IPS DF 19.7 (cell line): Measurements from ENCODE around the gene DNLZ.
"Not testable (repeated sequence)": the region's sequence is repeated elsewhere in the genome, so short reads cannot be mapped to it uniquely, and the experiment has no call there.

Source experiments
- DNase-seq: peaks from one replicate; pipeline ENCODE4 v3.0.0-alpha.2; 2013; ENCODE audit warnings: low read depth, low spot score

The DNLZ gene

GRCh38 chr9:136331556-136332481 is 31.7 kb downstream of the DNLZ start:
- DNase-seq = no peak

GRCh38 chr9:136331030-136331429 is 32.5 kb downstream of the DNLZ start:
- DNase-seq = no peak

GRCh38 chr9:136330406-136330990 is 33.0 kb downstream of the DNLZ start:
- no peak for DNase-seq

GRCh38 chr9:136329636-136330405 is 33.7 kb downstream of the DNLZ start:
- DNase-seq = no peak

- DNase-seq = no peak
These were observed 34.3 kb downstream of the DNLZ start for GRCh38 chr9:136329211-136329627.

- no peak for DNase-seq
These were observed 34.9 kb downstream of the DNLZ start for GRCh38 chr9:136328622-136329041.

- DNase-seq = no peak
These were observed 35.4 kb downstream of the DNLZ start for GRCh38 chr9:136328011-136328621.

- DNase-seq = no peak
These were observed 36.1 kb downstream of the DNLZ start, which contains the start of gene GPSM1 for GRCh38 chr9:136327304-136327974. Gene GPSM1 (plus strand): TSS chr9:136327539. CDS start chr9:136327696, 157 bp downstream.

GRCh38 chr9:136326761-136327303 is 36.7 kb downstream of the DNLZ start:
- DNase-seq = no peak

GRCh38 chr9:136326061-136326760 is 37.3 kb downstream of the DNLZ start:
- no peak for DNase-seq

GRCh38 chr9:136325358-136325757 is 38.2 kb downstream of the DNLZ start:
- DNase-seq = no peak

- no peak for DNase-seq
These were observed 38.8 kb downstream of the DNLZ start for GRCh38 chr9:136324501-136325300.

- no peak for DNase-seq
These were observed 40.2 kb downstream of the DNLZ start for GRCh38 chr9:136323371-136323789.

- DNase-seq = no peak
These were observed 40.7 kb downstream of the DNLZ start for GRCh38 chr9:136322756-136323330.

- no peak for DNase-seq
These were observed 42.0 kb downstream of the DNLZ start for GRCh38 chr9:136321561-136321960.

GRCh38 chr9:136320972-136321371 is 42.6 kb downstream of the DNLZ start:
- DNase-seq = not testable (repeated sequence)

- not testable (repeated sequence) for DNase-seq
These were observed 43.6 kb downstream of the DNLZ start for GRCh38 chr9:136319955-136320354.

GRCh38 chr9:136319244-136319643 is 44.3 kb downstream of the DNLZ start:
- DNase-seq = not testable (repeated sequence)

- no peak for DNase-seq
These were observed 44.7 kb downstream of the DNLZ start for GRCh38 chr9:136318776-136319241.
